ENCODE data around the gene ZNF652.

DNA sequence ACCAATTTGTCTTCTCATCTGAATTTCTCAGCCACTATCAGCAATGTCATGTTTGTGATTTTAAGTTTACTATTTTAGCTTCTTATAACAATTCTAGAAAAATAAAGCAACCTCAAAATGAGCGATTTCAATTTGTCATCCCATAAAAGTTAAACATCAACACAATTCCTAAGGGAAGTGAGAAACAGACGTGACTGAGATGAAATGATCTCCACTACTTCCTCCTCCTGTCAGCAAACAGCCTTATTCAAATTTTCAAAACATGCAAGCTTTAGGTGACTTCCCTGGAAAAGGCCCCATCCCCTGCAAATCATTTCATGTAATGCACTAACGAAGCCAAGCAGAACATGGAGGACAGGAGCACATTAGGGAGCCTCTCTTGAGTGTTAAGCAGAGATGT is 64.9 kb downstream of the ZNF652 start:
- no peak for TF ChIP-seq CTCF (IDR thresholded peaks at IDR 0.05; ENCODE audit: insufficient read depth, low read depth, low read length)
- TF ChIP-seq EZH2 (IDR thresholded peaks at IDR 0.05; ENCODE audit: insufficient read depth, low read length) = no peak

Data from astrocyte (in vitro differentiated cells and primary cell).